Measurements from ENCODE around the gene INPP5A.

DNA sequence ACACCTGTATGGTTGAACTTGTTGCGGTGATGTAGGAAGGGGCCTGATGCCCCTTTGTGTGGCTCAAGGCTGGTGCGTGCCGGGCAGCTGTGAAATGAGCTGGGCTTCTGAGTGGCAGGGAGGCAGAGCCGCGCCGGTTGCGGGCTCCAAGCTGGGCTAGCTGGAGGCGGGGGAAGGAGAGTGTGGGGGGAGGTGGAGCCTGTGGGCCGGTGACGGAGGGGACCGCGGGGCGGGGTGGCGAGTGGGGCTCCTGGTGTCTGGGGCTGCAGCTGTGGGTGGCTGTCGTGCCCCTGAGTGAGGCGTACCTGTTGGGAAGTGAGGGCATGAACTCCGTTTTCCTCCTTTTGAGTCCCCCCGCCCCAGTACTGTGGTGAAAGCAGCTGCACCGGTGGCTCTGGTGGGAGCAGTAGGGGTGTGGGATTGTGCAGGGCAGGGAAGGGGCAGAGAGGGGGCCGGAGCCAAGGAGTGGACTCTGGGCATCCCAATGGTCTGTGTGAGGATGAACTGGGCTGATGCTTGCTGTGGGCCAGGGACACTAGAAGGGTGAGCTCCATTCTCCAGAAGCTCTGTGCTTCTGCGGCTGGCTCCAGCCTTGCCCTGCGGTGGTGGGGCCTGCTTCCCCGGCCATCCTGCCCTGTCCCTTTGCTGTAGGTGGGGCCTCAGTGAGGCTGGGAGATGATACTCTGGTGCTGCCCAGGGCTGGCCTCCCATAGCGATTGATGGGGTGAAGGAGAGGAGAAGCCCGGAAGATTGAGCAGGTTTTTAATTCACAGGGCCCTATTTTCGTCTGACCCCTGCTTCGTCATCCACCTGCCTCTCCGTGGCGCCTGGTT, 41.7 kb downstream of the INPP5A start:
- TF ChIP-seq PATZ1 (CRISPR knock-in tag; IDR thresholded peaks at IDR 0.05; ENCODE audit: borderline replicate concordance) = no peak
- TF ChIP-seq, protein P1, sequence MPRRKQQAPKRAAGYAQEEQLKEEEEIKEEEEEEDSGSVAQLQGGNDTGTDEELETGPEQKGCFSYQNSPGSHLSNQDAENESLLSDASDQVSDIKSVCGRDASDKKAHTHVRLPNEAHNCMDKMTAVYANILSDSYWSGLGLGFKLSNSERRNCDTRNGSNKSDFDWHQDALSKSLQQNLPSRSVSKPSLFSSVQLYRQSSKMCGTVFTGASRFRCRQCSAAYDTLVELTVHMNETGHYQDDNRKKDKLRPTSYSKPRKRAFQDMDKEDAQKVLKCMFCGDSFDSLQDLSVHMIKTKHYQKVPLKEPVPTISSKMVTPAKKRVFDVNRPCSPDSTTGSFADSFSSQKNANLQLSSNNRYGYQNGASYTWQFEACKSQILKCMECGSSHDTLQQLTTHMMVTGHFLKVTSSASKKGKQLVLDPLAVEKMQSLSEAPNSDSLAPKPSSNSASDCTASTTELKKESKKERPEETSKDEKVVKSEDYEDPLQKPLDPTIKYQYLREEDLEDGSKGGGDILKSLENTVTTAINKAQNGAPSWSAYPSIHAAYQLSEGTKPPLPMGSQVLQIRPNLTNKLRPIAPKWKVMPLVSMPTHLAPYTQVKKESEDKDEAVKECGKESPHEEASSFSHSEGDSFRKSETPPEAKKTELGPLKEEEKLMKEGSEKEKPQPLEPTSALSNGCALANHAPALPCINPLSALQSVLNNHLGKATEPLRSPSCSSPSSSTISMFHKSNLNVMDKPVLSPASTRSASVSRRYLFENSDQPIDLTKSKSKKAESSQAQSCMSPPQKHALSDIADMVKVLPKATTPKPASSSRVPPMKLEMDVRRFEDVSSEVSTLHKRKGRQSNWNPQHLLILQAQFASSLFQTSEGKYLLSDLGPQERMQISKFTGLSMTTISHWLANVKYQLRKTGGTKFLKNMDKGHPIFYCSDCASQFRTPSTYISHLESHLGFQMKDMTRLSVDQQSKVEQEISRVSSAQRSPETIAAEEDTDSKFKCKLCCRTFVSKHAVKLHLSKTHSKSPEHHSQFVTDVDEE (CRISPR knock-in tag; IDR thresholded peaks at IDR 0.05) = no peak
- no peak for TF ChIP-seq ZFP30 (CRISPR knock-in tag; IDR thresholded peaks at IDR 0.05)
- no peak for TF ChIP-seq ARNTL (CRISPR knock-in tag; IDR thresholded peaks at IDR 0.05; ENCODE audit: borderline replicate concordance, low read depth)
- TF ChIP-seq GLIS3 (CRISPR knock-in tag; IDR thresholded peaks at IDR 0.05) = no peak
- TF ChIP-seq ZFP3 (CRISPR knock-in tag; IDR thresholded peaks at IDR 0.05) = no peak
- TF ChIP-seq ISL1 (CRISPR knock-in tag; IDR thresholded peaks at IDR 0.05) = no peak

Data from SK-N-SH treated with all-trans-retinoic acid at 6 μM for 48 hours (cell line).